HL-60/S4 treated with phorbol 12-myristate 13-acetate at 8.2 ng/mL for 4 days and 3 days (cell line): ENCODE data around the gene UBE2Q1.

ENCODE experiments used
- in situ Hi-C: fragments of 300-500 bp; cut with MboI; formaldehyde crosslinking; loops from 2 replicates; pipeline ENCODE4 v1.15.0; 2022; ENCODE audit warnings: low sequenced_read_pairs

The UBE2Q1 gene

DNA sequence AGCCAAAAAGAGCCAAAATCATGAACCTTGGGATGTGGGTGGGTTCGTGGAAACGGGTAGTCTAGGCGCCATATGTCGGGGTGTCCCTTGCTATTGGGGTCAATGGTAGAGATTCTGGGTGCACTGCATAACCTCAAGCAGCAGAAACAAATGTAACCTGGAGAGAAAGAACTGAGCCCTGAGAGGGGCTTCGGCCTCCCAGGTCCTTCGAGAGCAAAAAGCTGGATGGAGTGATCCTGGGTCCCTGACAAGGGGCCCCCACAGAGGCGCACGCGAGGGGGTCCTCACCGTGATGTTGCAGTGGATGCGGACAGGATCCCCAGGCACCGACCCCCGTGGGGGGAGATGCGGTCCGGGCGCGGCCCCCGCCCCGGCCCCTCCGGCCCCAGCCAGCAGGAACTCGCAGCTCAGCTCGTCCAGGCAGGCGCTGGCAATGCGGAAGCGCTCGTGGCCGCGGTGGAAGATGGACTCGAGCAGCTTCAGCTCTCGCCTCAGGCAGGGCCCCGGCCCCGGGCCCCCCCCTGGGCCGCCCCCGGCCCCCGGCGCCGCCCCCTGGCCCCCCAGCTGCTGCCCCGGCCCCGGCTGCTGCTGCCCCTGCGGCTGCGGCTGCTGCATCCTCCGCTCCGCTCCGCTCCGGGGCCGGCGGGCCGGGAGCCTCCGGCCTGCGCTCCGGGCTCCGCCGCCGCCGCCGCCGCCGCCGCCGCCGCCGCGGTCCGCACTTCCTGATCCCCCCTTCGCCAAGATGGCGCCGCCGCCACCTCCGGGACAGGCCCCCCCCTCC is at the start of gene UBE2Q1:
Gene UBE2Q1, minus strand, starts transcription at position 724 of the 781 bp plus-strand sequence. Its CDS starts 109 bp downstream, at position 615.
- in situ Hi-C loops = no loop called here

DNA sequence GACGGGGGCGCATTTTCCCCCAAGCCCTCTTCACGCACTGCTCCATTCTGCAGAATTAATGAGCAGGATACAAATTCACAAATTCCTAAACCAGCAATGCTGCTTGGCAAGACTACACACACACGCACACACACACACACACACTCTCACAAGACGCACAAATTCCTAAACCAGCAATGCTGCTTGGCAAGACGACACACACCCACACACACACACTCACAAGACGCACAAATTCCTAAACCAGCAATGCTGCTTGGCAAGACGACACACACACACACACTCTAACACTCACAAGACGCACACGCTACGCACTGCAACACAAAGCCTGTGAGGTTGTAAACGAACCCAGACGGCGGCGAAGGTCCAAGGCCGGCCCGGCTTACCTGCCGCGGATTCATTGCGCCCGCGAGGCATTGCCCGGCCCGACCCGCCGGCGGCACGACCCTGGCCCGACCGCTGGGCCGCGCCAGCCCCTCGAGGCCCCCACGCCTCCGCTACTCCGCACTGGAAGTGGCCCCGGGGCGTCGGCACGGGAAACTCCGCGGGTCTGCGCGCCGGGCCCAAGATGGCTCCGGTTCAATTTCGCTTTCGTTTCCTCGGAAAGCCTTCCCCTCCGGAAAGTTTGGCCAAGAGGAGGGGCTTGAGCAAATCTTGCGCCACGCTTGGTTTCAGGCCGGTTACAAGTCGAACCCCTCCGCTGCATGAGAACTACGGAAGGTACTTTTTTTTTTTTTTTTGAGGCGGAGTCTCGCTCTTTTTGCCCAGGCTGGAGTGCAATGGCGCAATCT is 49.3 kb upstream of the UBE2Q1 start, which contains the start of gene ADAR:
Gene ADAR, minus strand, starts transcription at position 578 of the 788 bp plus-strand sequence. Its CDS starts 180 bp downstream, at position 398.
- in situ Hi-C loops = no loop called here

DNA sequence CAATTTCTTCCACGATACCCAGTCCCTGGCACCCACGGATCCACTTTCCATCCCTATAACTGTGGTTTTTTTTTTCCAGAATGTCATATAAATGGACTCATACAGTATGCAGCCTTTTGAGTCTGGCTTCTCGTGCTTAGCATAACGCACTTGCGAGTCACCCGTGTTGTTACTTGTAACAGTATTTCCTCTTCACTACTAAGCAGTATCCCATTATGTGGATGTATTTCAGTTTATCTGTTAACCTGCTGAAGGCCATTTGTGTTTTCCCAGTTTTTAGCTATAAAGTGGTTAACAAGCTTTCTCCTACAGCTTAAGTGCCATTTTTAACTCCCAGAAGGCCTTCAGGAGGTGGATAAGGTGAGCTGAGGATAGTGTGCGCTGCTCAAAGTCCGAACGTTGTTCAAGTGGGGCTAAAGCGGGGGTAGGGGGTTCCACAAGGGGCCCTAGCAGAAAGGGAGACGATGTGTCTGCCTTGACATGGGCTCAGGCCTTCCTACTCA is 48.7 kb upstream of the UBE2Q1 start:
- in situ Hi-C loops = no loop called here

DNA sequence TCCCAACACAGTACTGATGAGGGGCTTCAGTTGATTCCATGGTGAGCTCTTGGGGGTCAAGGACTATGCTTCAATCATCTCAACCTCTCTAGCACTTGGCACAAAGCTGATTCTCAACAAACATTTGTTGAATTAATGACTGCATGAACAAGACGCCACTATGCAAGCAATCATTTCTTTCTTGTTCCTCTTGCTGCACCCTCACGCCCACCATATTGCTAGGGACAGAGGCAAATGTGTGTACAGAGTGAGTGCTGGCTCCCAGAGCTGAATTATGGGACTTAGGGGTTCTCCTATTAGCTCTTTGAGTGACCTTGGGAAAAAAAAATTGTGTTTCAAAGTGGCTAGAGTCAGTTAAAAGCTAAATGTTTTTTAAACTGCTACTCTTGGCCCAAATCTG is 47.1 kb upstream of the UBE2Q1 start:
- in situ Hi-C loops = no loop called here

DNA sequence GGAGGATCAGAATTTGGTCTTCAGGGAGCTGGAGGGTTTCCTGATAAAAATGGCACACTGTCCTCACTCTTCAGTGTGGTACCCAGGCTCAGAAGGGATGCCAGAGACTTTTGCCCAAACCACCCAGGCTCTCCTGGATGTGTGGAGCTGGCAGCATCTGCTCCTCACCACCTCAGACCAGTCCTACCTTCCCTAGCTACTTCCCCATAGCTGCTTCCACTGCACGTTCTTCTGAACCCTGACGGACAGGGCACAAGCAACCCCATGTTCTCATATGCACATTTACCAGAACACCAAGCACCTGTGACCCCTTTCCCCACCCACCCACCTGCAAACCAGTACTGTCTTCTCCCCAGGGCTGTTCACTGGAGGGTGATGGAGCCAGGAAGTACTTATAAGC is 44.9 kb upstream of the UBE2Q1 start:
- in situ Hi-C loops = no loop called here

DNA sequence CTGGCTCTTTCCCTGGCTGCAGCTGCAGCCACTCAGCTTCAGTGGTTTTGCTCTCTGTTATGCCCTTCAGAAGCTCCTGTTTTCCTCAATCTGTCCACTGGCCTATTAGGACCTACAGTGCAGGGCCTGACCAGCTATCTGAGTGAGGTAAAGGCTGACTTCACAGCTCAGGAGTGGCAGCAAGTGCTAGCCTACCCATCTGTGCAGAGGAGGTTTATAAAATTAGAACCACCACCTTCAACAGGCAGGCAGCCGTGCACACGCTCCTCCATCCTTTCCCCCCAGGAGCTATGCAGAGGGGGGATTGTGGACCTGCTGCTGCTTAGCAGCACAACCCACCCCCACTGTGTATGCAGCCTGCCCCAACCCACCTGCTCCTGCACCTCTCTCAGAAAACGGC is 41.2 kb upstream of the UBE2Q1 start:
- in situ Hi-C loops = no loop called here

DNA sequence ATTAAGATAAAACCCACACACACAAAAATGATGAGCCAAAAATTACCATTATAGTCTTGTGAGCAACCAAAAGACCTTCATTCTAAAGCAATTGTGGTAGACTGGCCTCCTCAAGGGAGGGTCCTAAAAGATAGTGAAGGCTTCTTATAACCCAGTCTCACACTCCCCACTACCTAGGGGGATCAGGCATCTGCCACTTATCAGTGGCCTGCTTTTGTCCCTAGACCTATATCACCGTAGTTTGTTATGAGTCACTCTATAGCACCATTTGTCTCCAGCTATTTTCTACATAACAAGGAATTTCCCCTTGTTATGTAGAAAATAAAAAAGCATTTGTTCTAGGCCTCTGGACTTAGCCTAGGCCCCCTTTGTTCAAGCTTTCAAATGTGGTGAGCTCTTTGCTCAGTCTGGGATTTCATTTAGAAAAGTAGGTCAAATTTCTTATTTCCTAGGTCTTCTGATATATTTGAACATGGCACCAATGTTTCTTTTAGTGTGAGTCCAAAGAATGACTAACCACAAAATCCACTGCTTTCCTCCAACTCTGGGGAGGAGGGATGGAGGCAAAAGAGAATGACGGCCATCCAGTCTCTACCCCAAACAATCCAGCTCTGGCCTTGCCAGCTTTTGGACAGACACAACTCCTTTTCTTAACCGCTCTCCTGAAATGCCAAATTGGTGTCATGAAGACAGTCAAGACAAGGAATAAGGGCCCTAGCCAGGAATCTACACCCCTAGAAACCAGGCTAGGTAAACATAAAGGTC is 40.6 kb upstream of the UBE2Q1 start:
- in situ Hi-C loops = no loop called here

DNA sequence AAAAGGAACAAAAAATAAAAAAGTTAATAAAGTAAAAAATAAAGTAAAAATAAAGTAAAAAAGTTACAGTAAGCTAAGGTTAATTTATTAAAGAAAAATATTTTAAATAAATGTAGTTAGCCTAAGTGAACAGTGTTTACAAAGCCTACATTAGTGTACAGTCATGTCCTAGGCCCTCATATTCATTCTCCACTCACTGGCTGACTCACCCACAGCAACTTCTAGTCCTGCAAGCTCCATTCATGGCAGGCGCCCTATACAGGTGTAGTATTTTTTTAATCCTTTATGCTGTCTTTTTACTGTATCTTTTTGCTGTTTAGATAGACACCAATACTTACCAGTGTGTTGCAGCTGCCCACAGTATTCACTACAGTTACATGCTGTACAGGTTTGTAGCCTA is 37.2 kb upstream of the UBE2Q1 start:
- in situ Hi-C loops = no loop called here

DNA sequence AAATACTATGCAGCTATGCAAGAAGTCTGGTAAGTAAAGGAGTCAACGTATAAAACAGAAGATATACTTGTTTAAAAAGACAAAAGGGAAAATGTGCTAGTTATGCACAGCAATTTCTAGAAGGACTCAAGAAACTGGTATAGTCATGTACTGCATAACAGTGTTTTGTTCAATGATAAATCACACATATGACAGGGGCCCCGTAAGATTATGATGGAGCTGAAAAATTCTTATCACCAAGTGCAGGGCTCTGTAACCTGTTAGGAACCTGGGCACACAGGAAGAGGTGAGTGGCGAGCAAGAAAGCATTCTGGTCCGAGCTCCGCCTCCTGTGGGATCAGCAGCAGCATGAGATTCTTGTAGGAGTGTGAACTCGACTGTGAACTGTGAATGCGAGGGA is 36.3 kb upstream of the UBE2Q1 start:
- in situ Hi-C loops = no loop called here

DNA sequence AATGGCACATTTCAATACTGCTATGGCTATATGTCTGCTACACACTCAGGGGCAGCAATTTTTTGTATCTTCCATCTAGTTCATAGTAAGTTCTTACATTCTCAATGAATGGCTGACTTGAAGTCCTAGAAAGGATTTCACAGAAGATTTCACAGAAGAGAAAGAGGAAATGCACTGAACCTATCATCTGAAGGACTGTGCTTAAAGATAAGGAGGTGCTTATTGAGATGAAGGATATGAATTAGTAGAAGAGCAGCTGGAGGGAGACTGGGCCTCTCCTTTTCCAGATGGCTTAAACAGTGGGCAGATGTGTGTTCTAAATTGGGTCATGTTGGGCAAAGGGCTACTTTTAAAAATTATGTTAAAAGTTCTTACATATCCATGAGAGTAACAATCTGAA is 34.9 kb upstream of the UBE2Q1 start:
- in situ Hi-C loops = no loop called here

DNA sequence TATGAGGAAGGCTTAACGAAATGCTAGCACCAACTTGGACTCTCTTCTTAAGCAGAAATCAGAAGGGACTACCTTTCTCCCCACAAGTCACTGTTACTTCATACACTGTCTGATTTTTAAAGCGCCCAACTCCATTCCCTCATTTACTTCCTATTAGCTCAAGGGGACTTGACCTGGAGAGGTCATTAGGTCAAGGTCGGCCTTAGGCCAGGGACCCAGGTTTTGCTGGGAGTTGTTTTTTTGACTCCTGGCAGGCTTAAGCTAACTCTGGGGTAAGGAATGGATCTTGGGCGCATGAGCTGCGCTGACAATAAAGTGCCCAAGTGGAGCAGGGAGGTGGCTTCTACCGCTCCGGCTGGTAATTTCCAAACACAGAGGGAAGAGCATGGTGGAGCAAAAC is 32.7 kb upstream of the UBE2Q1 start:
- in situ Hi-C loops = no loop called here

DNA sequence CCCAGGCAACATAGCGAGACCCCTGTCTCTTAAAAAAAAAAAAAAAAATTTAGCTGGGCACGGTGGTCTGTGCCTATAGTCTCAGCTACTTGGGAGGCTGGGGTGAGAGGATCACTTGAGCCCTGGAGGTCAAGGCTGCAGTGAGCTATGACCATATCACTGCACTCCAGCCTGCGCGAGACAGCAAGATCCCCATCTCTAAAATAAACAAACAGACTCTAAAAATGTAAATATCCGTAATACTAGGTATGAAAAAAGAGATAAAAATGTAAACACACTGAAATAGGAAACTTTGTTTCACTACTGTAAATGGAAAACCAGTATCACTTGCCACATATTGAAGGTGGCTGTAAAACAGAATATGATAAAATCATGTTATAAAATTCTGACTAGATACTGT is 32.3 kb upstream of the UBE2Q1 start:
- in situ Hi-C loops = no loop called here

DNA sequence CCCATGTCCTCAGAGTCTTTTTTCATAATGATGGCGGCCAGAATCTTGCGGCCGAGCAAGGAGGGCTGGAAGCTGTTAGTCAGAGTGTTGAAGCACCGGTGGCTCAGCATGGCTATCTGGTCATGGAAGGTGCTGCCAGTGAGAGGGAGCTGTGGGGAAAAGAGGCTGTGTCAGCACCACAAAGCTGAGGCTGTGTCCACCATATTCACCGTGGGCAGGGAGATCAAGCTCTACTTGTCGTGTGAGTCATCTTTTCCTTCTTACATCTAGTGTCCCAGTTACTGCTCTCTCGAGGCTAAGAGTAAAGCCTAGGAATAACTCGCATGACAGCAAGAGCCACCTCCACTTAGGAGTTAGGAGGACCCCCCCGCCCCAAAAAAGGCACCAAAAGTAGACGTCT is 31.3 kb upstream of the UBE2Q1 start:
- in situ Hi-C loops = no loop called here

DNA sequence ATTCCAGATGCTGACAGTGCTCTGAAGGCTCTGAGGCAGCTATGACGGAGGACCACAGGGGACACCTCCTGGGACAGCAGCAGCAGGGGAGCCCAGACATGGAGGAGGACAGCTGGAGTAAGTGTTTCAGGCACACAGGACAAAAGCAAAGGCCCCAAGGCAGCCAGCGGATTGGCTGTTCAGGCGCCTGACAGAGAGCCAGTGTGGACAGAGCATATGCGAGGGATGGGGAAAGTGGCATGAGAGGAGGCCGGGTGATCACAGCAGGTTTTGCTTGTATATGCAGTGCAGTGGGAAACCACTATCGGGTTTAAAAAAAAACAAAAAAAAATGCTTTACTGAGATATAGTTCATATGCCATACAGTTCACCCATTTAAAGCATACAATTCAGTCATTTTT is 28.2 kb upstream of the UBE2Q1 start:
- in situ Hi-C loops = no loop called here

DNA sequence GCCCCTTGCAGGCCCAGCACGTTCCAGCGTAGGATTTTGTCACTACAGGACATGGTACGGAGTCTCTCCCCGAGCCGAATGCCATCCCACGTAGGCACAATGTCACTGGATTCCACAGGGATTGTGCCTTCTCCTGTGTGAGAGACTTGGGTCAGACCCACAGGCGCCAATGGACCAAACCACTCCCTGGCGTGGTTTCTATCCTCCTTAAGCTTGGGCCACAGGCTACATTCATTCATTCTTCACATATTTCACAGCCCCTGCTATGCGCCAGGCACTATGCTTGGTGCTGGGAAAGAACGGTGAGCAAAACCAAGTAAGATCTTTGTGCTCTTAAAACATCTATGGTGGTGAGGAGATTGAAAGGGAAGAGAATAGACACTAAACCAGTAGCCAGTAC is 27.8 kb upstream of the UBE2Q1 start:
- in situ Hi-C loops = no loop called here

DNA sequence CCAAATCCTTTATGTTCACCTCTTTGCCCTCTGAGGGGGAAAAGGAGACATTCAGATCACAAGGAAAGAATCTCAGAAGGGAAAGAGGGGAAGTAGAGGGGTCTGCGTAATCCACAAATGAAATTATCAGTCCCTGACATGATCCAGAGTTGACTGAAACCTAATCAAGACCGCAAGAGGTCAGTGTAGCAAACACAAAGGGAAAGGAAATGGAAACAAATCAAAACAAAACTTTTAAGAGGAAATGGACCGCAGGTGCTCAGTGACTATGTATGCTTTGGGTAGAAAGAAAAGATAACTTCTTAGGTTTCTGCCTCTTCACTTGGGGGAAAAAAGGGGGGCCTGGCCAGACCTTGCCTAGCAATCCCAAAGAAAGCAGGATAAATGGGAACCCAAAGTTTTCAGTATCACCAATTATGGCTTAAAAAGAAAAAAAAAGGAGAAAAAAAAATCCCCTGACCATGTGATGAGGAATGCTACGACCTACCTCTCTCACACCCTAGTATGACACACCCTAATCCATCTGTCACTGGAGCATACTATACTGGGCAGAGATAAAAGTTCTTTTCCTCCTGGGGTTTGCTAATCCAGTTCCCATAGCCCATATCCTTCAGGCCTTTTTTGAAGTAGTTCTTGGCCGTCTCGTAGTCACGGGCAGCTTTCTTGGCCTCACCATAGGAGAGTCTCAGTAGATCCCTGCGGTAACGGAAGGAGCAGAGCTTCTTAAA is 26.0 kb upstream of the UBE2Q1 start:
- in situ Hi-C loops = no loop called here

DNA sequence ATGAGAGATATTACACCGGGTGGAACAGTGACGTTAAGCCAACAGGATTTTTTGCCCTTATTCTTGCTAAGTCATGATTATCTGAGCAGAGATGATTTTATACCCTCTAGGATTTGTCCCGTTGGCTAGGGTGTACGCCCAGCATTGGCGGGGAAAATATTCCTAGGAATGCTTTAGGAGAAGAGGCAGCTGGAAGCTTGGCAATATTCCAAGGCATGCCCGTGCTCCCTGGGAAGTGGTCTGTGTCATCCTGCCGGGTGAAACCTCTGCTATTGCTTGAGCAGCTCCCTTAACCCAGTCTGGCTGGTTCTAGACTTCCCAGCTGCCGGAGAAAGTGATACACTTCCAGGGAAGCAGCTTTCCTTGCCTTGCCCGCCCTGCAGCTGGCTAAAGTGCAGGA is 25.3 kb upstream of the UBE2Q1 start:
- in situ Hi-C loops = no loop called here

DNA sequence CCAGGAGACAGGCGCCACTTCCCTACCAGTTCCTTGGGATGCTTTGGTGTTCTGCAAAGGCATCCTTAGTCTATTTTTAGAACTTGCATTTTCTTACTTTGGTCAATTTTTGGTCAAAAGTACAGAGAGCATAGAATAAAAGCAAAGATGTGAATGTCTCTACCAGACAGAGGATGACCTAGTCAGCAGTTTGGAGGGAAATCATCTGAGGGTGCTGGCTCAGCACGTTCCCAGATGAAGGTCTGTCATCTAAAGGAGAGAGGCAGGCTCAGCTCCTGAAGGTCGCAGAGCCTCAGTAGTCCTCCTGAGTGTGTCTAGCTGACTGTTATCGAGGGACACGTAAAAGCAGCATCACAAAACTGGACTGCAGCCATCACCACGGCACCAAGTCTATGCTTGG is 24.4 kb upstream of the UBE2Q1 start:
- in situ Hi-C loops = no loop called here

DNA sequence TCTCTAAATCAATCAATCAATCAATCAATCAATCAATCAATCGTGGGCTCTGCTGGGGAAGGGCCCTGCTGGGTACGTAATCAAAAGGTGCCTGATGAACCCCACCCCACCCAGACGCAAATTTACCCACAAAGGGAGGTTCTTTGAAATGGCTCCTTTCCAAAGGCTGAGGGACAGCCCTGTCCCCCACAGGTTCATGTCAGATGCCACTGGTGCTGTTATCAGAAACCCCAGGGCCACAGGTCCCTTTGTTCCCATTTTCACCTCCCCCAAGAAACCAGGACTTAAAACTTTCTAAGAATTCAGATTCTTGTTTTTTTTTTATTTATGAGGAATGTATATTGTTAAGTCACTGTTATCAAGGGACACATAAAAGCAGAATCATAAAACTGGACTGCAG is 23.3 kb upstream of the UBE2Q1 start:
- in situ Hi-C loops = no loop called here

DNA sequence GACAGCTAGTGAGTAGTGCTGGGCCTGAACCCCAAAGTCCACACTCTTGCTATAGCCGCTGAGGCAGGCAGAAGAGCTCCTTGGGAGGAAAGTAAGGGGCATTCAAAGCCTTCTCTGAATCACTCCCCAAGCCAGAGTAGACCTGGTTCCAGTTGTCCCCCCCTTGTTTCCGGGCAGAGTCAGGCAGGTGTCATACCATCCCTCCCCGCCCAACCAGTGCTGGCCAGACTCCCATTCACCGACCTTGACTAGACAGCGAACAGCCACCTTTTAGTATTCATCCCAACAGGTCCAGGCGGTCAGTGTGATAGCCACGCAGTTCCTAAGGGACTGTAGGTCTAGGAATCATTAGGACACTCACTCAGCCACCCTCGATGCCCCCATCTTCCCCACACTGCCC is 20.9 kb upstream of the UBE2Q1 start:
- in situ Hi-C loops = no loop called here

DNA sequence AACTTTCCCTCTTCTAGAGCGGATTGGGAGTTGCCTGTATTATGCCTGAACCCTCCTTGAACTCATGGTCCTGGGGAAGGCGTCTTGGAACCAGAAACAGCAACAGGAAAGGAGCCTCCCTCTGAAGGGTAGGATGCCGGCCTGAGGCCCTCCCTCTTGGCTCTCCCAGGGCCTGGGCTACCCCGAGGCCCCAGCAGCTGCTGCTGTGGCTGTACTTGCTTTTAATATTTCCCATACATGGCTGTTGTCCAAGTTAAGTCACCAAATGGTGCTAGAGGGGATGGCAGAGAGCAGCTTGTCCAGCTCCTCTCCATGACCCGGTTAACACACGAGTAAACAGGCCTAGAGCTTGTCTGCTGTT is 19.6 kb upstream of the UBE2Q1 start:
- in situ Hi-C loops = no loop called here
